SK-N-SH treated with all-trans-retinoic acid at 6 μM for 48 hours (cell line): Measurements from ENCODE around the gene TIAM1.
A peak's percentile ranks its signal among the peaks of the same experiment; 100 is the strongest.

Experiments used
- ATAC-seq: fragments of 200-7000 bp; cut with Tn5 transposase; 3 replicates; pipeline ENCODE4 v1.9.1; 2020; ENCODE audit warnings: mild to moderate bottlenecking, moderate library complexity
- ARNTL ChIP-seq: fragments of 450-650 bp; formaldehyde crosslinking; IDR thresholded peaks from 2 replicates; pipeline ENCODE4 v1.5.0; 2020; ENCODE audit warnings: low read depth, mild to moderate bottlenecking, moderate library complexity, borderline replicate concordance
- BACH2 ChIP-seq: fragments of 250-450 bp; sonication (Bioruptor Pico); IDR thresholded peaks from 2 replicates; pipeline ENCODE4 v1.9.0; 2021; ENCODE audit warnings: mild to moderate bottlenecking, borderline replicate concordance
- CSDC2 ChIP-seq: fragments of 250-450 bp; sonication (Bioruptor Pico); IDR thresholded peaks from 2 replicates; pipeline ENCODE4 v1.5.0; 2020; ENCODE audit warnings: mild to moderate bottlenecking, moderate library complexity
- ESRRG ChIP-seq: fragments of 250-450 bp; sonication (Bioruptor Pico); IDR thresholded peaks from 2 replicates; pipeline ENCODE4 v1.6.1; 2021; ENCODE audit warnings: mild to moderate bottlenecking
- GLIS3 ChIP-seq: fragments of 250-450 bp; sonication (Bioruptor Pico); IDR thresholded peaks from 2 replicates; pipeline ENCODE4 v1.5.0; 2020; ENCODE audit warnings: mild to moderate bottlenecking, moderate library complexity
- OSR1 ChIP-seq: fragments of 250-450 bp; sonication (Bioruptor Pico); IDR thresholded peaks from 2 replicates; pipeline ENCODE4 v1.8.0; 2022; ENCODE audit warnings: moderate library complexity, mild to moderate bottlenecking, inconsistent platforms
- PPARA ChIP-seq: fragments of 250-450 bp; sonication (Bioruptor Pico); IDR thresholded peaks from 2 replicates; pipeline ENCODE4 v1.5.0; 2020; ENCODE audit warnings: mild to moderate bottlenecking, borderline replicate concordance
- RARB ChIP-seq: fragments of 250-450 bp; sonication (Bioruptor Pico); IDR thresholded peaks from 2 replicates; pipeline ENCODE4 v1.8.0; 2021; ENCODE audit warnings: mild to moderate bottlenecking, moderate library complexity
- SNAI2 ChIP-seq: fragments of 250-450 bp; sonication (Bioruptor Pico); IDR thresholded peaks from 2 replicates; pipeline ENCODE4 v1.5.0; 2020; ENCODE audit warnings: mild to moderate bottlenecking, moderate library complexity
- TCF4 ChIP-seq: fragments of 250-450 bp; sonication (Bioruptor Pico); IDR thresholded peaks from 2 replicates; pipeline ENCODE4 v1.8.0; 2021; ENCODE audit warnings: mild to moderate bottlenecking, moderate library complexity, borderline replicate concordance
- TOX ChIP-seq: fragments of 250-450 bp; sonication (Bioruptor Pico); IDR thresholded peaks from 2 replicates; pipeline ENCODE4 v1.8.0; 2021; ENCODE audit warnings: mild to moderate bottlenecking, moderate library complexity, borderline replicate concordance
- ZC3H10 ChIP-seq: fragments of 250-450 bp; sonication (Bioruptor Pico); IDR thresholded peaks from 2 replicates; pipeline ENCODE4 v1.5.1; 2021; ENCODE audit warnings: mild to moderate bottlenecking, moderate library complexity
- ZFP3 ChIP-seq: fragments of 250-450 bp; sonication (Bioruptor Pico); IDR thresholded peaks from 2 replicates; pipeline ENCODE4 v1.5.0; 2020; ENCODE audit warnings: mild to moderate bottlenecking, moderate library complexity
- ZFP30 ChIP-seq: fragments of 450-650 bp; formaldehyde crosslinking; IDR thresholded peaks from 2 replicates; pipeline ENCODE4 v1.5.0; 2022; ENCODE audit warnings: mild to moderate bottlenecking, moderate library complexity
- ZNF565 ChIP-seq: fragments of 450-650 bp; formaldehyde crosslinking; conservative IDR thresholded peaks from 2 replicates; pipeline ENCODE4 v1.5.0; 2020; ENCODE audit warnings: low read depth, mild to moderate bottlenecking, moderate library complexity
- ZNF70 ChIP-seq: fragments of 450-650 bp; formaldehyde crosslinking; IDR thresholded peaks from 2 replicates; pipeline ENCODE4 v1.5.0; 2020; ENCODE audit warnings: mild to moderate bottlenecking, moderate library complexity
- ZNF8 ChIP-seq: fragments of 450-650 bp; formaldehyde crosslinking; IDR thresholded peaks from 2 replicates; pipeline ENCODE4 v1.5.0; 2020; ENCODE audit warnings: mild to moderate bottlenecking, moderate library complexity
- TF ChIP-seq, protein P1 (sequence below): fragments of 250-450 bp; sonication (Bioruptor Pico); IDR thresholded peaks from 2 replicates; pipeline ENCODE4 v1.5.0; 2020; ENCODE audit warnings: mild to moderate bottlenecking, moderate library complexity
- TF ChIP-seq, protein P2 (sequence below): fragments of 250-450 bp; sonication (Bioruptor Pico); IDR thresholded peaks from 2 replicates; pipeline ENCODE4 v1.8.0; 2021; ENCODE audit warnings: low read depth, mild to moderate bottlenecking, moderate library complexity, borderline replicate concordance
- TF ChIP-seq, protein P3 (sequence below): fragments of 250-450 bp; sonication (Bioruptor Pico); IDR thresholded peaks from 2 replicates; pipeline ENCODE4 v1.8.0; 2020; ENCODE audit warnings: mild to moderate bottlenecking, moderate library complexity, borderline replicate concordance

Gene TIAM1

DNA sequence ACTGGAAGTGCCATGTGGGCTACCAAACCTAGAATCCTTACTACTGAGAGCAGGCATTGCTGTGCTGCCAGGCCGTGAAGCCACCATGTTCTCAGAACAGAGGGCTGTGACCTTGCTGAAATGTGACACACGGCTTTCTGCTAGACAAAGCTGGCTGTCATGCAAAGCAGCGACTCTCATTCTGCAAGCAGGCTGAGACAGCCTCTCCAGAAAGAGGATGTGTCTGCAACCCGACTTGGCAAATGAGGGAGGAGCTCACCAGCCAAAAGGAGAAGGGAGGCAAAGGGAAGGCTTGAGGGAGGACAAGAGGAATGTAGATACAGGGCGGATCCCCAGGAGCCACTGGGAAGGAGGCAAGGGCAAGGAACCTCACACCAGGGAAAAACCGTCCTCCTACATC, 220.1 kb downstream of the TIAM1 start:
- no peak for ATAC-seq
- TF ChIP-seq RARB (CRISPR knock-in tag) (no peak), ZNF565 (CRISPR knock-in tag) (no peak), SNAI2 (CRISPR knock-in tag) (no peak), PPARA (CRISPR knock-in tag) (no peak), ZNF8 (CRISPR knock-in tag) (no peak), TOX (CRISPR knock-in tag) (no peak), GLIS3 (CRISPR knock-in tag) (no peak), TCF4 (no peak), ZFP30 (CRISPR knock-in tag) (no peak), BACH2 (no peak), ZFP3 (CRISPR knock-in tag) (no peak), CSDC2 (no peak), ARNTL (CRISPR knock-in tag) (no peak)
- TF ChIP-seq, protein P1, sequence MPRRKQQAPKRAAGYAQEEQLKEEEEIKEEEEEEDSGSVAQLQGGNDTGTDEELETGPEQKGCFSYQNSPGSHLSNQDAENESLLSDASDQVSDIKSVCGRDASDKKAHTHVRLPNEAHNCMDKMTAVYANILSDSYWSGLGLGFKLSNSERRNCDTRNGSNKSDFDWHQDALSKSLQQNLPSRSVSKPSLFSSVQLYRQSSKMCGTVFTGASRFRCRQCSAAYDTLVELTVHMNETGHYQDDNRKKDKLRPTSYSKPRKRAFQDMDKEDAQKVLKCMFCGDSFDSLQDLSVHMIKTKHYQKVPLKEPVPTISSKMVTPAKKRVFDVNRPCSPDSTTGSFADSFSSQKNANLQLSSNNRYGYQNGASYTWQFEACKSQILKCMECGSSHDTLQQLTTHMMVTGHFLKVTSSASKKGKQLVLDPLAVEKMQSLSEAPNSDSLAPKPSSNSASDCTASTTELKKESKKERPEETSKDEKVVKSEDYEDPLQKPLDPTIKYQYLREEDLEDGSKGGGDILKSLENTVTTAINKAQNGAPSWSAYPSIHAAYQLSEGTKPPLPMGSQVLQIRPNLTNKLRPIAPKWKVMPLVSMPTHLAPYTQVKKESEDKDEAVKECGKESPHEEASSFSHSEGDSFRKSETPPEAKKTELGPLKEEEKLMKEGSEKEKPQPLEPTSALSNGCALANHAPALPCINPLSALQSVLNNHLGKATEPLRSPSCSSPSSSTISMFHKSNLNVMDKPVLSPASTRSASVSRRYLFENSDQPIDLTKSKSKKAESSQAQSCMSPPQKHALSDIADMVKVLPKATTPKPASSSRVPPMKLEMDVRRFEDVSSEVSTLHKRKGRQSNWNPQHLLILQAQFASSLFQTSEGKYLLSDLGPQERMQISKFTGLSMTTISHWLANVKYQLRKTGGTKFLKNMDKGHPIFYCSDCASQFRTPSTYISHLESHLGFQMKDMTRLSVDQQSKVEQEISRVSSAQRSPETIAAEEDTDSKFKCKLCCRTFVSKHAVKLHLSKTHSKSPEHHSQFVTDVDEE (CRISPR knock-in tag), result no peak
- TF ChIP-seq, protein P2, sequence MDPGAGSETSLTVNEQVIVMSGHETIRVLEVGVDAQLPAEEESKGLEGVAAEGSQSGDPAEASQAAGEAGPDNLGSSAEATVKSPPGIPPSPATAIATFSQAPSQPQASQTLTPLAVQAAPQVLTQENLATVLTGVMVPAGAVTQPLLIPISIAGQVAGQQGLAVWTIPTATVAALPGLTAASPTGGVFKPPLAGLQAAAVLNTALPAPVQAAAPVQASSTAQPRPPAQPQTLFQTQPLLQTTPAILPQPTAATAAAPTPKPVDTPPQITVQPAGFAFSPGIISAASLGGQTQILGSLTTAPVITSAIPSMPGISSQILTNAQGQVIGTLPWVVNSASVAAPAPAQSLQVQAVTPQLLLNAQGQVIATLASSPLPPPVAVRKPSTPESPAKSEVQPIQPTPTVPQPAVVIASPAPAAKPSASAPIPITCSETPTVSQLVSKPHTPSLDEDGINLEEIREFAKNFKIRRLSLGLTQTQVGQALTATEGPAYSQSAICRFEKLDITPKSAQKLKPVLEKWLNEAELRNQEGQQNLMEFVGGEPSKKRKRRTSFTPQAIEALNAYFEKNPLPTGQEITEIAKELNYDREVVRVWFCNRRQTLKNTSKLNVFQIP (CRISPR knock-in tag), result no peak
- TF ChIP-seq, protein P3, sequence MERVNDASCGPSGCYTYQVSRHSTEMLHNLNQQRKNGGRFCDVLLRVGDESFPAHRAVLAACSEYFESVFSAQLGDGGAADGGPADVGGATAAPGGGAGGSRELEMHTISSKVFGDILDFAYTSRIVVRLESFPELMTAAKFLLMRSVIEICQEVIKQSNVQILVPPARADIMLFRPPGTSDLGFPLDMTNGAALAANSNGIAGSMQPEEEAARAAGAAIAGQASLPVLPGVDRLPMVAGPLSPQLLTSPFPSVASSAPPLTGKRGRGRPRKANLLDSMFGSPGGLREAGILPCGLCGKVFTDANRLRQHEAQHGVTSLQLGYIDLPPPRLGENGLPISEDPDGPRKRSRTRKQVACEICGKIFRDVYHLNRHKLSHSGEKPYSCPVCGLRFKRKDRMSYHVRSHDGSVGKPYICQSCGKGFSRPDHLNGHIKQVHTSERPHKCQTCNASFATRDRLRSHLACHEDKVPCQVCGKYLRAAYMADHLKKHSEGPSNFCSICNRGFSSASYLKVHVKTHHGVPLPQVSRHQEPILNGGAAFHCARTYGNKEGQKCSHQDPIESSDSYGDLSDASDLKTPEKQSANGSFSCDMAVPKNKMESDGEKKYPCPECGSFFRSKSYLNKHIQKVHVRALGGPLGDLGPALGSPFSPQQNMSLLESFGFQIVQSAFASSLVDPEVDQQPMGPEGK, result no peak

DNA sequence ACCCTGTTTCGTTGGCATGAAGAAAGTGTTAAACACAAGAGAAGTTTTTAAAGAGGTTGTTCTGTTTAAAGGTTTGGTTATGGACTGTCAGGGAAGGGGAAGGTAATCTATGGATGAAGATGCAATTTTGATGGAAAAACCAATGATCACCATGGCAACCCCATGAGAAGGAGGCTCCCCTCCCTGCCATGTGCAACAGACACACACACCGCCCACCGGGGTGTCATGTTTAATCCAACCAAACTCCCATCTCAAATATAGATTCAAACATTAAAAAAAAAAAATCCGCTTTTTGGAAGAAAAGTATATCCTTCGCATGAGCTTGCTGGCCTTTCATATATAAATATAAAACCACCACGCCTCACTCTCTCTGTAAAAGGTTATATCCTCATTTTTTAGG, 224.9 kb downstream of the TIAM1 start:
- TF ChIP-seq ZNF70 (CRISPR knock-in tag) (no peak), ESRRG (CRISPR knock-in tag) (no peak), BACH2 (no peak), TCF4 (no peak)
- no peak for ATAC-seq

DNA sequence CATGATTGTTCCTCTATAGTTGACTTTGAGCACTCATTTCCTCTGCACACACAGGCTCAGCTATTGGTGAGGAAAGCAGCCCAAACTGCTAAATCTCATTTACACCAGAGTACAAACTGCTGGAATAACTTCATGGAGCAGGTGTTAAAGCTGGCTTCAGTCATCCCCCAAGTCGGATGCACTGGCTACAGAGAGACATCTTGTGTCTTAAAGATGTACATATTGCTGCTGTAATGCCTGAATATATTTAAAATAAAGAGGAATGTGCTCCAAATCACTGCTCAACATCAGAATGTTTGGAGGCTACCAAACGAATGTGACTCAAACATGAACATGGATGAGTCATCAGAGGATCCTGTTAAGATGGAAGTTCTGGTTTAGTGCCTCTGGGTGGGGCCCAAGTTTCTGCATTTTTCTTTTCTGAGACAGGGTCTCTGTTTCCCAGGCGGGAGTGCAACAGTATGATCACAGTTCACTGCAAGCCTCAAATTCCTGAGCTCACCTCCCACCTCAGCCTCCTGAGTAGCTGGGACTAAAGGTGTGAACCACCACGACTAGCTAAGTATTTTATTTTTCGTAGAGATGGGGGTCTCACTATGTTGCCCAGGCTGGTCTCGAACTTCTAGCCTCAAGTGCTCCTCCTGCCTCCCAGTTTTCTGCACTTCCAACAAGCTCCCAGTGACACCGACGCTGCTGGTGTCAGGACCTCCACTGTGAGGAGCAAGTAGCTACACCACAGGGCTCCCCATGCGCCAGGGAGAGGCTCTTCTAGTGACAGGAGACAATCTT, 226.7 kb downstream of the TIAM1 start:
- peak; percentile 92 for ATAC-seq
- TF ChIP-seq OSR1 (CRISPR knock-in tag), result no peak
- no peak for TF ChIP-seq ZC3H10 (CRISPR knock-in tag)
- no peak for TF ChIP-seq ZNF8 (CRISPR knock-in tag)
- TF ChIP-seq, protein P1 (CRISPR knock-in tag), result no peak
- TF ChIP-seq, protein P2 (CRISPR knock-in tag), result no peak
- no peak for TF ChIP-seq ESRRG (CRISPR knock-in tag)
